Measurements from ENCODE around the gene HOXA9.

DNA sequence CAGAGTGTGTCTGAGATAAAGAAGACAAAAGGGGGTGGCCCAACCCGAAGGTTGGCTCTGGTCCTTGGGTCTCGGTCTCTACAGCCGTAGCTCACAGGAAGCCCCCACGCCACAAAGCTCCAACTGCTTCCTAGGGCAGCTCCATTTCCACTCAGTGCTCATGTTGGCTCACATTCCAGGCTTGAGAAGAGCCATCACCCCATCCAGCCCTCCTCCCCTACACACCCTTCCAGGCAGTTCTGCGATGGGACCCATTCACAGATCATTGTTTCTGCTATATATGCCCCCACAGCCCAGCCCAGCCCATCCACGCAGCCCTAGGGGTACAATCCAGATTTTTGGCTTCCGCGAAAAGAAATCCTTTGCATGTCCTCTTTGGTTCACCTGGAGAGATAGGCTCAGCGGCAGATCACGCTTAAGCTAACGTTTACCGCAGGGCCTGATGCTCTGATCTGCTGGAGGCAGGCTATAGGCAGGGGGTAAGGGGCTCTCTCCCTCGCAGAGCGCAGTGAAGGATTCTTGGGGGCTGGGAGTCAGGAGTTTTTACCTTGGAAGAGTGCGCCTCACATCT is 25.9 kb upstream of the HOXA9 start:
- TF ChIP-seq HEYL (CRISPR knock-in tag; IDR thresholded peaks at IDR 0.05) (no peak), PHF8 (IDR thresholded peaks at IDR 0.05; ENCODE audit: borderline replicate concordance, low read depth) (no peak), CEBPB (IDR thresholded peaks at IDR 0.05) (no peak)
- TF ChIP-seq, protein P1, sequence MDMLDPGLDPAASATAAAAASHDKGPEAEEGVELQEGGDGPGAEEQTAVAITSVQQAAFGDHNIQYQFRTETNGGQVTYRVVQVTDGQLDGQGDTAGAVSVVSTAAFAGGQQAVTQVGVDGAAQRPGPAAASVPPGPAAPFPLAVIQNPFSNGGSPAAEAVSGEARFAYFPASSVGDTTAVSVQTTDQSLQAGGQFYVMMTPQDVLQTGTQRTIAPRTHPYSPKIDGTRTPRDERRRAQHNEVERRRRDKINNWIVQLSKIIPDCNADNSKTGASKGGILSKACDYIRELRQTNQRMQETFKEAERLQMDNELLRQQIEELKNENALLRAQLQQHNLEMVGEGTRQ (IDR thresholded peaks at IDR 0.05): no peak
- TF ChIP-seq, protein P2, sequence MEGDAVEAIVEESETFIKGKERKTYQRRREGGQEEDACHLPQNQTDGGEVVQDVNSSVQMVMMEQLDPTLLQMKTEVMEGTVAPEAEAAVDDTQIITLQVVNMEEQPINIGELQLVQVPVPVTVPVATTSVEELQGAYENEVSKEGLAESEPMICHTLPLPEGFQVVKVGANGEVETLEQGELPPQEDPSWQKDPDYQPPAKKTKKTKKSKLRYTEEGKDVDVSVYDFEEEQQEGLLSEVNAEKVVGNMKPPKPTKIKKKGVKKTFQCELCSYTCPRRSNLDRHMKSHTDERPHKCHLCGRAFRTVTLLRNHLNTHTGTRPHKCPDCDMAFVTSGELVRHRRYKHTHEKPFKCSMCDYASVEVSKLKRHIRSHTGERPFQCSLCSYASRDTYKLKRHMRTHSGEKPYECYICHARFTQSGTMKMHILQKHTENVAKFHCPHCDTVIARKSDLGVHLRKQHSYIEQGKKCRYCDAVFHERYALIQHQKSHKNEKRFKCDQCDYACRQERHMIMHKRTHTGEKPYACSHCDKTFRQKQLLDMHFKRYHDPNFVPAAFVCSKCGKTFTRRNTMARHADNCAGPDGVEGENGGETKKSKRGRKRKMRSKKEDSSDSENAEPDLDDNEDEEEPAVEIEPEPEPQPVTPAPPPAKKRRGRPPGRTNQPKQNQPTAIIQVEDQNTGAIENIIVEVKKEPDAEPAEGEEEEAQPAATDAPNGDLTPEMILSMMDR (IDR thresholded peaks at IDR 0.05): no peak

All from A549 (cell line).